Measurements from ENCODE around the gene CD79A.

The CD79A gene

GRCh38 chr19:41886761-41887710 is 10.0 kb downstream of the CD79A start:
- Mint-ChIP-seq H3K4me1 (peaks cover 71% of the 10 kb centered on the region), H3K27ac (peak overlapping the region; percentile 98), H3K9me3 (no peaks in the 10 kb centered on the region), H3K36me3 (ENCODE audit: low read depth) (peaks cover 48% of the 10 kb centered on the region), H3K4me3 (peak overlapping the region; percentile 93), H3K27me3 (peaks cover 2% of the 10 kb centered on the region)
- peak; percentile 48 for ATAC-seq
- peak; percentile 71 for DNase-seq

- peaks cover 70% of the 10 kb centered on the region for H3K4me1 Mint-ChIP-seq
Measured at GRCh38 chr19:41887711-41888382, 10.8 kb downstream of the CD79A start.

GRCh38 chr19:41888926-41889325 is 11.8 kb downstream of the CD79A start:
- peak overlapping the region; percentile 98 for H3K27ac Mint-ChIP-seq
- H3K27me3 Mint-ChIP-seq: peaks cover 2% of the 10 kb centered on the region
- H3K4me1 Mint-ChIP-seq: peaks cover 73% of the 10 kb centered on the region
- DNase-seq (no peak), ATAC-seq (no peak)
- H3K4me3 Mint-ChIP-seq: peak overlapping the region; percentile 93
- H3K36me3 Mint-ChIP-seq (ENCODE audit: low read depth): peaks cover 45% of the 10 kb centered on the region
- no peaks in the 10 kb centered on the region for H3K9me3 Mint-ChIP-seq

More at GRCh38 chr19:41887711-41888382, 10.8 kb downstream of the CD79A start:
- H3K27ac Mint-ChIP-seq: peak overlapping the region; percentile 98
- peaks cover 2% of the 10 kb centered on the region for H3K27me3 Mint-ChIP-seq
- H3K36me3 Mint-ChIP-seq (ENCODE audit: low read depth): peaks cover 45% of the 10 kb centered on the region
- peak overlapping the region; percentile 93 for H3K4me3 Mint-ChIP-seq
- H3K9me3 Mint-ChIP-seq: no peaks in the 10 kb centered on the region
- ATAC-seq: peak; percentile 60
- peak; percentile 89 for DNase-seq

- Mint-ChIP-seq H3K4me1 (peaks cover 78% of the 10 kb centered on the region), H3K4me3 (peak overlapping the region; percentile 33), H3K36me3 (ENCODE audit: low read depth) (peaks cover 47% of the 10 kb centered on the region), H3K9me3 (no peaks in the 10 kb centered on the region), H3K27ac (peak overlapping the region; percentile 98), H3K27me3 (peaks cover 2% of the 10 kb centered on the region)
- no peak for ATAC-seq
- DNase-seq: no peak
Measured at GRCh38 chr19:41889896-41890295, 12.8 kb downstream of the CD79A start.

GRCh38 chr19:41890936-41891335 is 13.9 kb downstream of the CD79A start:
- peaks cover 2% of the 10 kb centered on the region for H3K27me3 Mint-ChIP-seq
- no peaks in the 10 kb centered on the region for H3K9me3 Mint-ChIP-seq
- H3K36me3 Mint-ChIP-seq (ENCODE audit: low read depth): peaks cover 46% of the 10 kb centered on the region
- DNase-seq (no peak), ATAC-seq (no peak)
- peak overlapping the region; percentile 76 for H3K27ac Mint-ChIP-seq
- H3K4me3 Mint-ChIP-seq: no peak overlapping the region
- peaks cover 79% of the 10 kb centered on the region for H3K4me1 Mint-ChIP-seq

GRCh38 chr19:41892173-41892902 is 15.3 kb downstream of the CD79A start:
- no peaks in the 10 kb centered on the region for H3K9me3 Mint-ChIP-seq
- ATAC-seq (no peak), DNase-seq (no peak)
- no peak overlapping the region for H3K4me3 Mint-ChIP-seq
- H3K27me3 Mint-ChIP-seq: no peaks in the 10 kb centered on the region
- H3K4me1 Mint-ChIP-seq: peaks cover 70% of the 10 kb centered on the region
- H3K36me3 Mint-ChIP-seq (ENCODE audit: low read depth): peaks cover 38% of the 10 kb centered on the region
- no peak overlapping the region for H3K27ac Mint-ChIP-seq

- Mint-ChIP-seq H3K36me3 (ENCODE audit: low read depth) (peaks cover 40% of the 10 kb centered on the region), H3K4me1 (peaks cover 65% of the 10 kb centered on the region), H3K4me3 (no peak overlapping the region), H3K27me3 (no peaks in the 10 kb centered on the region), H3K27ac (peak overlapping the region; percentile 54), H3K9me3 (no peaks in the 10 kb centered on the region)
- DNase-seq: no peak
- ATAC-seq: peak; percentile 25
Measured at GRCh38 chr19:41893899-41894298, 16.8 kb downstream of the CD79A start.

- peaks cover 64% of the 10 kb centered on the region for H3K4me1 Mint-ChIP-seq
- no peak for DNase-seq
- H3K4me3 Mint-ChIP-seq: no peak overlapping the region
Measured at GRCh38 chr19:41894350-41894749, 17.3 kb downstream of the CD79A start.

GRCh38 chr19:41895745-41896580 is 18.9 kb downstream of the CD79A start:
- H3K27me3 Mint-ChIP-seq: no peaks in the 10 kb centered on the region
- DNase-seq (no peak), ATAC-seq (peak; percentile 65)
- H3K9me3 Mint-ChIP-seq: no peaks in the 10 kb centered on the region
- peaks cover 45% of the 10 kb centered on the region for H3K36me3 Mint-ChIP-seq (ENCODE audit: low read depth)
- H3K27ac Mint-ChIP-seq: peak overlapping the region; percentile 85
- H3K4me1 Mint-ChIP-seq: peaks cover 59% of the 10 kb centered on the region
- H3K4me3 Mint-ChIP-seq: peak overlapping the region; percentile 29

More at GRCh38 chr19:41894350-41894749, 17.3 kb downstream of the CD79A start:
- peak overlapping the region; percentile 54 for H3K27ac Mint-ChIP-seq
- no peaks in the 10 kb centered on the region for H3K9me3 Mint-ChIP-seq
- H3K36me3 Mint-ChIP-seq (ENCODE audit: low read depth): peaks cover 39% of the 10 kb centered on the region
- no peaks in the 10 kb centered on the region for H3K27me3 Mint-ChIP-seq
- no peak for ATAC-seq

- H3K36me3 Mint-ChIP-seq (ENCODE audit: low read depth): peaks cover 44% of the 10 kb centered on the region
- peak overlapping the region; percentile 85 for H3K27ac Mint-ChIP-seq
- peaks cover 53% of the 10 kb centered on the region for H3K4me1 Mint-ChIP-seq
- no peaks in the 10 kb centered on the region for H3K27me3 Mint-ChIP-seq
- H3K9me3 Mint-ChIP-seq: no peaks in the 10 kb centered on the region
- H3K4me3 Mint-ChIP-seq: no peak overlapping the region
- DNase-seq: no peak
- no peak for ATAC-seq
Measured at GRCh38 chr19:41896581-41896942, 19.5 kb downstream of the CD79A start.

- Mint-ChIP-seq H3K4me1 (peaks cover 52% of the 10 kb centered on the region), H3K36me3 (ENCODE audit: low read depth) (peaks cover 49% of the 10 kb centered on the region), H3K27ac (peak overlapping the region; percentile 71), H3K9me3 (no peaks in the 10 kb centered on the region), H3K4me3 (no peak overlapping the region), H3K27me3 (no peaks in the 10 kb centered on the region)
- no peak for ATAC-seq
- no peak for DNase-seq
Measured at GRCh38 chr19:41897181-41897580, 20.1 kb downstream of the CD79A start.

- ATAC-seq: no peak
- Mint-ChIP-seq H3K36me3 (ENCODE audit: low read depth) (peaks cover 53% of the 10 kb centered on the region), H3K4me1 (peaks cover 50% of the 10 kb centered on the region), H3K27me3 (no peaks in the 10 kb centered on the region), H3K4me3 (no peak overlapping the region), H3K9me3 (no peaks in the 10 kb centered on the region), H3K27ac (peak overlapping the region; percentile 71)
- no peak for DNase-seq
Measured at GRCh38 chr19:41897820-41898219, 20.7 kb downstream of the CD79A start.

- no peaks in the 10 kb centered on the region for H3K27me3 Mint-ChIP-seq
- peaks cover 47% of the 10 kb centered on the region for H3K4me1 Mint-ChIP-seq
- no peak overlapping the region for H3K4me3 Mint-ChIP-seq
- peak overlapping the region; percentile 18 for H3K27ac Mint-ChIP-seq
- peaks cover 54% of the 10 kb centered on the region for H3K36me3 Mint-ChIP-seq (ENCODE audit: low read depth)
- DNase-seq: no peak
- no peak for ATAC-seq
- no peaks in the 10 kb centered on the region for H3K9me3 Mint-ChIP-seq
Measured at GRCh38 chr19:41898235-41898634, 21.2 kb downstream of the CD79A start.

Measured in activated naive CD8-positive, alpha-beta T cell treated with anti-CD3 and anti-CD28 coated beads, Interleukin-2, amount 50 U/mL, for 24 hours (primary cell).